HG03175 (cell line): ENCODE measurements around the gene GPS1.

Experiments used
- ATAC-seq: cut with Tn5 transposase; IDR thresholded peaks from one replicate; pipeline ENCODE4 v1.9.1; 2021; ENCODE audit warnings: mild to moderate bottlenecking, moderate library complexity; ENCODE audit not compliant: unreplicated experiment

GPS1 gene

GRCh38 chr17:82051776-82052637 is at the start of gene GPS1, which contains the start of gene RFNG:
GPS1 (plus strand) TSS chr17:82051898; CDS start chr17:82051932, 34 bp downstream.
RFNG (minus strand) TSS chr17:82051811; CDS start chr17:82051766, 45 bp downstream.
- ATAC-seq = peak; percentile 54

GRCh38 chr17:82003411-82004381 is 48.0 kb upstream of the GPS1 start:
- ATAC-seq = no peak

GRCh38 chr17:82004517-82005455 is 46.9 kb upstream of the GPS1 start:
- no peak for ATAC-seq

GRCh38 chr17:82005701-82006348 is 45.9 kb upstream of the GPS1 start:
- ATAC-seq = no peak

GRCh38 chr17:82006468-82007227 is 45.0 kb upstream of the GPS1 start:
- no peak for ATAC-seq

GRCh38 chr17:82007228-82007494 is 44.5 kb upstream of the GPS1 start:
- no peak for ATAC-seq

GRCh38 chr17:82007495-82008257 is 44.0 kb upstream of the GPS1 start:
- ATAC-seq = no peak

GRCh38 chr17:82008258-82008940 is 43.3 kb upstream of the GPS1 start:
- ATAC-seq = no peak

- ATAC-seq = no peak
Measured at GRCh38 chr17:82008941-82009405, 42.7 kb upstream of the GPS1 start.

- ATAC-seq = no peak
Measured at GRCh38 chr17:82009413-82009812, 42.3 kb upstream of the GPS1 start.

GRCh38 chr17:82010575-82011525 is 40.8 kb upstream of the GPS1 start:
- ATAC-seq = no peak

GRCh38 chr17:82011617-82012187 is 40.0 kb upstream of the GPS1 start:
- ATAC-seq = no peak

- ATAC-seq = no peak
Measured at GRCh38 chr17:82012261-82012639, 39.4 kb upstream of the GPS1 start.

GRCh38 chr17:82012640-82013295 is 38.9 kb upstream of the GPS1 start:
- ATAC-seq = no peak

- ATAC-seq = no peak
Measured at GRCh38 chr17:82013341-82013740, 38.4 kb upstream of the GPS1 start.

GRCh38 chr17:82013772-82014321 is 37.9 kb upstream of the GPS1 start:
- no peak for ATAC-seq
